ENCODE data around the gene AHRR. TPM values are rescaled to one million over a fixed set of nuclear protein-coding genes. Genes with fewer than 3 reads are reported as not detected.

The AHRR gene
- total and polyA plus RNA-seq, 10 of the 15 experiments (the other 5 are each of a cell fraction or from before 2014, with no cell fraction given) = 0.90 to 35.2 (median 19.2) TPM

DNA sequence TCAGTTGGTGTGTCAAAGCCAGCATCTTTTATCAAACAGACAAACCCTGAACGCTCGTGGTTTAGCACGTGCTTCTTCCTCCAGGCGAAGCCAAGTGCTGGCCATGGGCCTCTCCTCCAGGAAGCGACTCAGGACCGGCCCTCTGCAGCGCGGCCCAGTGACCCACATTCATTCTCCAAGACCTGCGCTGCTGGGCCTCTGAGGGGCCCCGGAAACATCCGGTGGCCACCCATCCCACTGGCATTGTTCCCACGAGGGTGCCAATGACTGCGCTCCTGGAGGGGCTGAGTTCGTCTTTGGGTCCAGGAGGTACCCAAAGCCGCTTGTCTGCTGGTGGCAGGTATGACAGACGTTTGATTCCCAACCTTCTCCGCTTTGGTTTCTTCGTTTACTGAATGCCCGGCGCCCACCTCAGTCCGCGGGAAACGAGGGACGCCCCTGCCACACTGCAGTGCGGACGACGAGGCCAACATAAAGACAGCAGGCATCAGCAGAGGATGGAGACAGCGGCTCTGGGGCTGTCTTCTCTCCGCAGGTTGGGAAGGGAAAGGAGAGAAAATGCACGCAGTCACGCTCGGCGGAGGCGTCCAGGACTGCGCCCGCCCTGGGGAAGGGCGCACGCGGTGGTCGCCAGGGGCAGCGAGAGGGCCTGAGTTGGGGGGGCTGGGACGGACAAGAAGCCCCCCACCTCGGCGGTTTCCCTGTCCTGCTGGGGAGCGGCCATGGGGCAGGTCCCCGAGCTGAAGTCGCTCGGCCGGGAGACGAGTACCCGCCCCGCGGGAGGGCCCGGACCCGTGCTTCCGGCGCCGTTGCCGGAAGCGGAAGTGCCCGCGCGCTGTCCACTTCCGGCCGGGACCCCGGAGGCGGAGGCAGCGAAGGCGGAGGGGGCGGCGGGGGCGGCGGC is 121.1 kb downstream of the AHRR start, which contains the start of gene EXOC3 (continued):
- TF ChIP-seq CHD4 (IDR thresholded peaks at IDR 0.05) = no peak
- no peak for TF ChIP-seq DPF2 (IDR thresholded peaks at IDR 0.05)
- no peak for TF ChIP-seq CTCF (IDR thresholded peaks at IDR 0.05 in 2 of 3, conservative IDR thresholded peaks at IDR 0.05 in 1 of 3; ENCODE audit: control insufficient read depth in 2 of 3, extremely low read depth in 1 of 3, insufficient read depth in 1 of 3, low read depth in 3 of 3, low read length in 3 of 3)
- TF ChIP-seq, protein P1, sequence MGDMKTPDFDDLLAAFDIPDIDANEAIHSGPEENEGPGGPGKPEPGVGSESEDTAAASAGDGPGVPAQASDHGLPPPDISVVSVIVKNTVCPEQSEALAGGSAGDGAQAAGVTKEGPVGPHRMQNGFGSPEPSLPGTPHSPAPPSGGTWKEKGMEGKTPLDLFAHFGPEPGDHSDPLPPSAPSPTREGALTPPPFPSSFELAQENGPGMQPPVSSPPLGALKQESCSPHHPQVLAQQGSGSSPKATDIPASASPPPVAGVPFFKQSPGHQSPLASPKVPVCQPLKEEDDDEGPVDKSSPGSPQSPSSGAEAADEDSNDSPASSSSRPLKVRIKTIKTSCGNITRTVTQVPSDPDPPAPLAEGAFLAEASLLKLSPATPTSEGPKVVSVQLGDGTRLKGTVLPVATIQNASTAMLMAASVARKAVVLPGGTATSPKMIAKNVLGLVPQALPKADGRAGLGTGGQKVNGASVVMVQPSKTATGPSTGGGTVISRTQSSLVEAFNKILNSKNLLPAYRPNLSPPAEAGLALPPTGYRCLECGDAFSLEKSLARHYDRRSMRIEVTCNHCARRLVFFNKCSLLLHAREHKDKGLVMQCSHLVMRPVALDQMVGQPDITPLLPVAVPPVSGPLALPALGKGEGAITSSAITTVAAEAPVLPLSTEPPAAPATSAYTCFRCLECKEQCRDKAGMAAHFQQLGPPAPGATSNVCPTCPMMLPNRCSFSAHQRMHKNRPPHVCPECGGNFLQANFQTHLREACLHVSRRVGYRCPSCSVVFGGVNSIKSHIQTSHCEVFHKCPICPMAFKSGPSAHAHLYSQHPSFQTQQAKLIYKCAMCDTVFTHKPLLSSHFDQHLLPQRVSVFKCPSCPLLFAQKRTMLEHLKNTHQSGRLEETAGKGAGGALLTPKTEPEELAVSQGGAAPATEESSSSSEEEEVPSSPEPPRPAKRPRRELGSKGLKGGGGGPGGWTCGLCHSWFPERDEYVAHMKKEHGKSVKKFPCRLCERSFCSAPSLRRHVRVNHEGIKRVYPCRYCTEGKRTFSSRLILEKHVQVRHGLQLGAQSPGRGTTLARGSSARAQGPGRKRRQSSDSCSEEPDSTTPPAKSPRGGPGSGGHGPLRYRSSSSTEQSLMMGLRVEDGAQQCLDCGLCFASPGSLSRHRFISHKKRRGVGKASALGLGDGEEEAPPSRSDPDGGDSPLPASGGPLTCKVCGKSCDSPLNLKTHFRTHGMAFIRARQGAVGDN (IDR thresholded peaks at IDR 0.05) = peak; percentile 53; the same call in 1 of the 2 replicates
- TF ChIP-seq RCOR1 (conservative IDR thresholded peaks at IDR 0.05; ENCODE audit: low read depth, low read length) = no peak
- TF ChIP-seq HSF1 (IDR thresholded peaks at IDR 0.05; ENCODE audit: low read depth, low read length) = no peak
- TF ChIP-seq, protein P2, sequence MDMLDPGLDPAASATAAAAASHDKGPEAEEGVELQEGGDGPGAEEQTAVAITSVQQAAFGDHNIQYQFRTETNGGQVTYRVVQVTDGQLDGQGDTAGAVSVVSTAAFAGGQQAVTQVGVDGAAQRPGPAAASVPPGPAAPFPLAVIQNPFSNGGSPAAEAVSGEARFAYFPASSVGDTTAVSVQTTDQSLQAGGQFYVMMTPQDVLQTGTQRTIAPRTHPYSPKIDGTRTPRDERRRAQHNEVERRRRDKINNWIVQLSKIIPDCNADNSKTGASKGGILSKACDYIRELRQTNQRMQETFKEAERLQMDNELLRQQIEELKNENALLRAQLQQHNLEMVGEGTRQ (IDR thresholded peaks at IDR 0.05; ENCODE audit: borderline replicate concordance, low read depth, low read length) = no peak
- no peak for TF ChIP-seq PBX3 (IDR thresholded peaks at IDR 0.05; ENCODE audit: insufficient replicate concordance, low read depth, low read length)
- TF ChIP-seq PML (IDR thresholded peaks at IDR 0.05; ENCODE audit: low read length) = no peak
- no peak for TF ChIP-seq ZSCAN29 (IDR thresholded peaks at IDR 0.05)
- TF ChIP-seq, protein P3, sequence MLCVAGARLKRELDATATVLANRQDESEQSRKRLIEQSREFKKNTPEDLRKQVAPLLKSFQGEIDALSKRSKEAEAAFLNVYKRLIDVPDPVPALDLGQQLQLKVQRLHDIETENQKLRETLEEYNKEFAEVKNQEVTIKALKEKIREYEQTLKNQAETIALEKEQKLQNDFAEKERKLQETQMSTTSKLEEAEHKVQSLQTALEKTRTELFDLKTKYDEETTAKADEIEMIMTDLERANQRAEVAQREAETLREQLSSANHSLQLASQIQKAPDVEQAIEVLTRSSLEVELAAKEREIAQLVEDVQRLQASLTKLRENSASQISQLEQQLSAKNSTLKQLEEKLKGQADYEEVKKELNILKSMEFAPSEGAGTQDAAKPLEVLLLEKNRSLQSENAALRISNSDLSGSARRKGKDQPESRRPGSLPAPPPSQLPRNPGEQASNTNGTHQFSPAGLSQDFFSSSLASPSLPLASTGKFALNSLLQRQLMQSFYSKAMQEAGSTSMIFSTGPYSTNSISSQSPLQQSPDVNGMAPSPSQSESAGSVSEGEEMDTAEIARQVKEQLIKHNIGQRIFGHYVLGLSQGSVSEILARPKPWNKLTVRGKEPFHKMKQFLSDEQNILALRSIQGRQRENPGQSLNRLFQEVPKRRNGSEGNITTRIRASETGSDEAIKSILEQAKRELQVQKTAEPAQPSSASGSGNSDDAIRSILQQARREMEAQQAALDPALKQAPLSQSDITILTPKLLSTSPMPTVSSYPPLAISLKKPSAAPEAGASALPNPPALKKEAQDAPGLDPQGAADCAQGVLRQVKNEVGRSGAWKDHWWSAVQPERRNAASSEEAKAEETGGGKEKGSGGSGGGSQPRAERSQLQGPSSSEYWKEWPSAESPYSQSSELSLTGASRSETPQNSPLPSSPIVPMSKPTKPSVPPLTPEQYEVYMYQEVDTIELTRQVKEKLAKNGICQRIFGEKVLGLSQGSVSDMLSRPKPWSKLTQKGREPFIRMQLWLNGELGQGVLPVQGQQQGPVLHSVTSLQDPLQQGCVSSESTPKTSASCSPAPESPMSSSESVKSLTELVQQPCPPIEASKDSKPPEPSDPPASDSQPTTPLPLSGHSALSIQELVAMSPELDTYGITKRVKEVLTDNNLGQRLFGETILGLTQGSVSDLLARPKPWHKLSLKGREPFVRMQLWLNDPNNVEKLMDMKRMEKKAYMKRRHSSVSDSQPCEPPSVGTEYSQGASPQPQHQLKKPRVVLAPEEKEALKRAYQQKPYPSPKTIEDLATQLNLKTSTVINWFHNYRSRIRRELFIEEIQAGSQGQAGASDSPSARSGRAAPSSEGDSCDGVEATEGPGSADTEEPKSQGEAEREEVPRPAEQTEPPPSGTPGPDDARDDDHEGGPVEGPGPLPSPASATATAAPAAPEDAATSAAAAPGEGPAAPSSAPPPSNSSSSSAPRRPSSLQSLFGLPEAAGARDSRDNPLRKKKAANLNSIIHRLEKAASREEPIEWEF (IDR thresholded peaks at IDR 0.05; ENCODE audit: insufficient replicate concordance, low read depth, low read length) = no peak
- TF ChIP-seq NR2F1 (conservative IDR thresholded peaks at IDR 0.05) = no peak

Measured in GM12878 (cell line).